GM11168 (cell line): ENCODE results near the gene COPS4.
"Not testable (repeated sequence)": the region's sequence is repeated elsewhere in the genome, so short reads cannot be mapped to it uniquely, and the experiment has no call there.

Source experiments
- in situ Hi-C: fragments of 300-500 bp; cut with MboI; formaldehyde crosslinking; loops from one replicate; pipeline ENCODE4 v1.12.0; 2022; ENCODE audit warnings: low sequenced_read_pairs; ENCODE audit not compliant: unreplicated experiment

COPS4 gene

GRCh38 chr4:83022724-83023450 is 12.1 kb upstream of the COPS4 start:
- in situ Hi-C loops: no loop called here

- in situ Hi-C loops: not testable (repeated sequence)
Measured at GRCh38 chr4:83023599-83023998, 11.4 kb upstream of the COPS4 start.

- in situ Hi-C loops: no loop called here
Measured at GRCh38 chr4:83024233-83024632, 10.8 kb upstream of the COPS4 start.

GRCh38 chr4:83025563-83025962 is 9.4 kb upstream of the COPS4 start:
- in situ Hi-C loops: no loop called here

- in situ Hi-C loops: no loop called here
Measured at GRCh38 chr4:83028976-83029375, 6.0 kb upstream of the COPS4 start.

GRCh38 chr4:83029688-83030087 is 5.3 kb upstream of the COPS4 start:
- in situ Hi-C loops: no loop called here

GRCh38 chr4:83036991-83037665 is 2.1 kb downstream of the COPS4 start:
- in situ Hi-C loops: no loop called here

GRCh38 chr4:83040269-83040668 is 5.3 kb downstream of the COPS4 start:
- in situ Hi-C loops: no loop called here

- in situ Hi-C loops: not testable (repeated sequence)
Measured at GRCh38 chr4:83043157-83043556, 8.2 kb downstream of the COPS4 start.

- in situ Hi-C loops: no loop called here
Measured at GRCh38 chr4:83043801-83044407, 8.9 kb downstream of the COPS4 start.

GRCh38 chr4:83046693-83047473 is 11.9 kb downstream of the COPS4 start:
- in situ Hi-C loops: no loop called here

- in situ Hi-C loops: not testable (repeated sequence)
Measured at GRCh38 chr4:83048781-83049180, 13.8 kb downstream of the COPS4 start.

GRCh38 chr4:83054928-83055327 is 19.9 kb downstream of the COPS4 start:
- in situ Hi-C loops: no loop called here

- in situ Hi-C loops: no loop called here
Measured at GRCh38 chr4:83062739-83063138, 27.8 kb downstream of the COPS4 start.

- in situ Hi-C loops: no loop called here
Measured at GRCh38 chr4:83065266-83065665, 30.3 kb downstream of the COPS4 start.

GRCh38 chr4:83067058-83067639 is 32.2 kb downstream of the COPS4 start:
- in situ Hi-C loops: no loop called here

GRCh38 chr4:83071116-83071515 is 36.1 kb downstream of the COPS4 start:
- in situ Hi-C loops: no loop called here

GRCh38 chr4:83074086-83074704 is 39.2 kb downstream of the COPS4 start:
- in situ Hi-C loops: no loop called here

GRCh38 chr4:83074783-83075182 is 39.8 kb downstream of the COPS4 start:
- in situ Hi-C loops: not testable (repeated sequence)
